Mononuclear cell (primary cell): ENCODE data around the gene GAB2. TPM values are rescaled to one million over a fixed set of nuclear protein-coding genes. Genes with fewer than 3 reads are reported as not detected.

ENCODE experiments used
- H3K27me3 ChIP-seq: 2 replicates; pipeline ENCODE4 v1.6.0; 2011; ENCODE audit warnings: low read length, control low read depth; ENCODE audit not compliant: insufficient read depth
- H3K4me1 ChIP-seq: 2 replicates; pipeline ENCODE4 v1.5.1; 2011; ENCODE audit warnings: mild to moderate bottlenecking, low read length, control low read depth; ENCODE audit not compliant: insufficient read depth
- H3K4me3 ChIP-seq: 2 replicates; pipeline ENCODE4 v1.5.1; 2011; ENCODE audit warnings: mild to moderate bottlenecking, low read length, moderate library complexity
- H3K9me3 ChIP-seq: 2 replicates; pipeline ENCODE4 v1.5.1; 2011; ENCODE audit warnings: low read depth, mild to moderate bottlenecking, control low read depth, low read length
- total RNA-seq: library from RNA; depleted of rRNA; stranded (reverse); fragments of >200 nt; gene quantifications from one replicate; pipeline ENCODE4 v1.2.3, GENCODE V29; 2012

GAB2 gene
- total RNA-seq, 1 donor, result 61.9 TPM

- H3K9me3 ChIP-seq, result no peaks in the 10 kb centered on the region
- no peak overlapping the region for H3K4me3 ChIP-seq
- no peaks in the 10 kb centered on the region for H3K27me3 ChIP-seq
- H3K4me1 ChIP-seq, result peaks cover 25% of the 10 kb centered on the region
These were observed 216.4 kb downstream of the GAB2 start for GRCh38 chr11:78201096-78201818.

- H3K4me3 ChIP-seq, result no peak overlapping the region
- no peaks in the 10 kb centered on the region for H3K27me3 ChIP-seq
- H3K9me3 ChIP-seq, result no peaks in the 10 kb centered on the region
- peaks cover 25% of the 10 kb centered on the region for H3K4me1 ChIP-seq
These were observed 217.1 kb downstream of the GAB2 start for GRCh38 chr11:78200553-78200952.

GRCh38 chr11:78200061-78200460 is 217.6 kb downstream of the GAB2 start:
- H3K4me1 ChIP-seq, result peaks cover 25% of the 10 kb centered on the region
- H3K27me3 ChIP-seq, result no peaks in the 10 kb centered on the region
- no peaks in the 10 kb centered on the region for H3K9me3 ChIP-seq
- no peak overlapping the region for H3K4me3 ChIP-seq

- Histone ChIP-seq H3K4me1 (peaks cover 25% of the 10 kb centered on the region), H3K4me3 (no peak overlapping the region), H3K9me3 (no peaks in the 10 kb centered on the region), H3K27me3 (no peaks in the 10 kb centered on the region)
These were observed 218.0 kb downstream of the GAB2 start for GRCh38 chr11:78199653-78200015.

GRCh38 chr11:78199015-78199652 is 218.5 kb downstream of the GAB2 start:
- Histone ChIP-seq H3K9me3 (no peaks in the 10 kb centered on the region), H3K4me3 (no peak overlapping the region), H3K4me1 (peaks cover 25% of the 10 kb centered on the region), H3K27me3 (no peaks in the 10 kb centered on the region)

GRCh38 chr11:78197816-78198215 is 219.8 kb downstream of the GAB2 start:
- Histone ChIP-seq H3K27me3 (no peaks in the 10 kb centered on the region), H3K9me3 (no peaks in the 10 kb centered on the region), H3K4me1 (peaks cover 24% of the 10 kb centered on the region), H3K4me3 (no peak overlapping the region)

GRCh38 chr11:78196661-78197091 is 220.9 kb downstream of the GAB2 start:
- Histone ChIP-seq H3K4me3 (no peak overlapping the region), H3K4me1 (peaks cover 18% of the 10 kb centered on the region), H3K9me3 (no peaks in the 10 kb centered on the region), H3K27me3 (no peaks in the 10 kb centered on the region)

GRCh38 chr11:78195917-78196560 is 221.6 kb downstream of the GAB2 start:
- Histone ChIP-seq H3K4me3 (no peak overlapping the region), H3K9me3 (no peaks in the 10 kb centered on the region), H3K4me1 (peaks cover 12% of the 10 kb centered on the region), H3K27me3 (no peaks in the 10 kb centered on the region)

- H3K4me3 ChIP-seq, result no peak overlapping the region
- H3K9me3 ChIP-seq, result no peaks in the 10 kb centered on the region
- no peaks in the 10 kb centered on the region for H3K27me3 ChIP-seq
- peaks cover 25% of the 10 kb centered on the region for H3K4me1 ChIP-seq
These were observed 223.1 kb downstream of the GAB2 start for GRCh38 chr11:78194490-78194889.

- no peak overlapping the region for H3K4me3 ChIP-seq
- no peaks in the 10 kb centered on the region for H3K9me3 ChIP-seq
- H3K4me1 ChIP-seq, result peaks cover 32% of the 10 kb centered on the region
- no peaks in the 10 kb centered on the region for H3K27me3 ChIP-seq
These were observed 223.8 kb downstream of the GAB2 start for GRCh38 chr11:78193806-78194205.

- H3K4me3 ChIP-seq, result no peak overlapping the region
- no peaks in the 10 kb centered on the region for H3K9me3 ChIP-seq
- peaks cover 32% of the 10 kb centered on the region for H3K4me1 ChIP-seq
- no peaks in the 10 kb centered on the region for H3K27me3 ChIP-seq
These were observed 224.7 kb downstream of the GAB2 start for GRCh38 chr11:78192911-78193351.

- H3K4me1 ChIP-seq, result peaks cover 38% of the 10 kb centered on the region
- H3K4me3 ChIP-seq, result no peak overlapping the region
- H3K27me3 ChIP-seq, result no peaks in the 10 kb centered on the region
- no peaks in the 10 kb centered on the region for H3K9me3 ChIP-seq
These were observed 225.3 kb downstream of the GAB2 start for GRCh38 chr11:78192223-78192719.

GRCh38 chr11:78190871-78191538 is 226.6 kb downstream of the GAB2 start:
- Histone ChIP-seq H3K9me3 (no peaks in the 10 kb centered on the region), H3K4me3 (no peak overlapping the region), H3K27me3 (no peaks in the 10 kb centered on the region), H3K4me1 (peaks cover 42% of the 10 kb centered on the region)

GRCh38 chr11:78190374-78190773 is 227.2 kb downstream of the GAB2 start:
- Histone ChIP-seq H3K9me3 (no peaks in the 10 kb centered on the region), H3K4me3 (no peak overlapping the region), H3K27me3 (no peaks in the 10 kb centered on the region), H3K4me1 (peaks cover 42% of the 10 kb centered on the region)

- Histone ChIP-seq H3K4me1 (peaks cover 42% of the 10 kb centered on the region), H3K27me3 (no peaks in the 10 kb centered on the region), H3K9me3 (no peaks in the 10 kb centered on the region), H3K4me3 (no peak overlapping the region)
These were observed 227.8 kb downstream of the GAB2 start for GRCh38 chr11:78189851-78190250.
